GM21390 (cell line): ENCODE results near the gene ARHGAP44.

Experiments
- ATAC-seq: cut with Tn5 transposase; IDR thresholded peaks from one replicate; pipeline ENCODE4 v1.9.1; 2021; ENCODE audit not compliant: unreplicated experiment

The ARHGAP44 gene

DNA sequence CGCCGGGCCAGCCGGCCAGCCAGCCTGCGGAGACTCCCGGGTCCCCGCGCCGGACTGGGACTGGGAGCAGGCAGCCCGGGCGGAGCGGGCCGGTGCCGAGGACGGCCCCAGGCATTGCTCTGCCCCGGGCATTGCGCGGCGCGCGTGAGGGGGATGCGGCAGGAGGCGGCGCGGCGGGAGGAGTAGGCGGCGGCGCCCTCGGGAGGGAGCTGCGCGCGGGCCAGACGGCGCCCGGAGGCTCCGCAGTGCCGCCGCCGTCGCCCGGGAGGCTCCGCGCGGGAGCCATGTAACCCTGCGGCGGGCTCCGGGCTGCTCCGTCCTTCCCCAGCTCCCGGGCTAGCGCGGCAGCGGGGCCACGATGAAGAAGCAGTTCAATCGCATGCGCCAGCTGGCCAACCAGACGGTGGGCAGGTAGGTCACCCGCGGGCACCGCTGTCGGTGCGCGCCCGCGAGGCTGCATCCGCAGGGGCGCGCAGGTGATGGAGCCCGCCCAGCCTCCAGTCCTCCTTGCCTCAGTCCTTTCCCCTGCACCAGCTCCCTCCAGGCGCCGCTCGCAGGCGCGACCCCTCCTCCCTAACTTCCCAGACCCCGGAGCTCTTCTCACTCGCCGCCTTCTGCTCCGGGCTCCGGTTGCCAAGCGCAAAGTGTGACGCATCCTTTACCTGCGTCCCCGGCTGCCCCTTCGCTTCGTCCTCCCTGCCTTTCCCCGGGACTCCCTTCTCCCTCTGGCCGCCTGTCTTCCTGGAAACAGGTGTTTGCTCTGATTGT, at the start of gene ARHGAP44:
ARHGAP44 (plus strand) TSS at position 18 of the 768 bp plus-strand sequence; CDS start at position 359, 341 bp downstream.
- ATAC-seq = peak; percentile 77

DNA sequence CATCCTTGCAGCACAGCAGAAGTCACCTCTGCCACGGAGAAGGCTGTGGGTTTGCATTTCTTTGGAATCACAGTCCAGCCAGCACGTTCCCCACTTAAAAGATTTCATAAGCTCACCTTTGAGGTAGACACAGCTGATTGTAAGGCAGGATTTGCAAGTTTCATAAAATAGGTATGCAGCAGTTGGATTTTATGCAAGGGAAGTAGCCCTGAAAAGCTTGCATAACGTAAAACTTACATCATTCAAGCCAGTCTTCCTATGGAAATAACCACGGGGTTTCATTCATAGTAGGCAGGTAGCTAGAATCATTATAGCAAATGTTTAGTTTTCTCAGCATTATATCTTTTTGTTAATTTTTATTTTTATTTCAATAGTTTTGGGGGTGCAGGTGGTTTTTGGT, 49.8 kb upstream of the ARHGAP44 start:
- ATAC-seq = no peak

- ATAC-seq = no peak
Measured at GRCh38 chr17:12743046-12743445, 46.3 kb upstream of the ARHGAP44 start.

DNA sequence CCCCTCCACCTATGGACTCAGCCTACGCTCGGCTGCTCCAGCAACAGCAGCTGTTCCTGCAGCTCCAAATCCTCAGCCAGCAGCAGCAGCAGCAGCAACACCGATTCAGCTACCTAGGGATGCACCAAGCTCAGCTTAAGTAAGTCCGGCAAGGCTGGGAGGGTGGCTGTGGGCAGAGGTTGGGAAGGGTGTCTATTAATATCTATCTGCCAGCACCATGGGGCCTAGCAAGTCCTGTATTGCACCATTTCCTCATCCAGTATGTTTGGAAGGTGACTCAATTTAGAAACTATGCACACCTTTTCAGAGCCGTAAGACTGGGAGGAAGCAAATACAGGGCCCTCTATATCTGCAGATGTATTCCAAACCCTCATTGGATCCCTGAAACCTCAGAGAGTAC, 45.0 kb upstream of the ARHGAP44 start:
- no peak for ATAC-seq

GRCh38 chr17:12744786-12745185, 44.5 kb upstream of the ARHGAP44 start:
- ATAC-seq = no peak

- no peak for ATAC-seq
Measured at GRCh38 chr17:12745486-12745885, 43.8 kb upstream of the ARHGAP44 start.

DNA sequence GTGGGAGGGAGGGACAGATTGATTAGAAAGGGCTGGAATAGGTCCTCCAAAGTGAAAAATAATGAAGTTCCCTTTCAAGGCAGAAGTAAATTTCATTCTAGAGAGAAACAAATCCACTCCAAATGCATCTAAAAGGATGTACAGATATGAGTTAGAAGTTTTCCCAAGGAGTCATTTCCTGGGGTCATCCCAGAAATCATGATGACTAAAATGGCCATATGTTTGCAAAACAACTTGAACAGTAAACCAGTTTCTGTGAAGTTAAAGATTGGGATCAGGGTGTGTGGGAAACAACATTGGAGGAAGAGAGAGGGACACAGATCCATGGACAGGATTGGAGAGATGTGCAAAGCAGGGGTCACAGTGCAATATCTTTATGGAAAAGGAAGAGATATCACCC, 32.5 kb upstream of the ARHGAP44 start:
- no peak for ATAC-seq

GRCh38 chr17:12759090-12759489, 30.2 kb upstream of the ARHGAP44 start:
- no peak for ATAC-seq

DNA sequence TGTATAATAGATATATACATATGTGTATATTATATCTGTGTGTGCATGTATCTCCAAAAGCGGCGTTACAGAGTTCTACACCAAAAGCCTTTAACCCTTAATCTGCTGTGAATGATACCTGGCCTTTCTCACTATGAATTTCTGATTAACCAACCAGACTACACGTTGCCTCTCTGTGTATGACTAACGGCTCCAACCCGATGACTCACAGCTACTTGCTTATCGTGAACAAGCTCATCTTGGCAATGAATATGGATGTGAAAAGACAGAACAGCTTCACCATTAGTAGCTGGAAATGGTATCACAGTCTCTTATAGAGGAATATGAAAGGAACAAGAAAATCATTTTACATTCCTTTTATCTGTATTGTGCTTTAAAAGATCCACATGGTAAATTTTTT, 23.8 kb upstream of the ARHGAP44 start:
- no peak for ATAC-seq

DNA sequence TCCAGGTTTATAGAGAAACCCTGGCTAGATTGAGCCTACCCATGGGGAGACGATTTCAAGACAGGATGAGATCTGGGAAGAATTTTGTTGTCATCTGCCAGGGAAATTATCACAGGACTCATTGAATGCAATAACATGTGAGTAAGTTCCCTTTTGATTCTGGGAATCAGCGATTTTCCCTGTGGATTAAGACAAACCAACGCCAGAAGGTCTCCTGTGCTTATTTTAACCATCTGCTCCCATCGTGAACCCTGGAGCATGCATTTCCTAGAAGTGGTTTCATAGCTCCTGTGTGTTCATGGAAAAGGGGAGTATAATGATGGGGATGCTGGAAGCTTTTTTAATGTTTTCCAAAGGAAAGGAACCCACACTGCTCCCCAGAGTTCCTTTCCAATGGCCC, 21.0 kb upstream of the ARHGAP44 start:
- ATAC-seq = no peak

DNA sequence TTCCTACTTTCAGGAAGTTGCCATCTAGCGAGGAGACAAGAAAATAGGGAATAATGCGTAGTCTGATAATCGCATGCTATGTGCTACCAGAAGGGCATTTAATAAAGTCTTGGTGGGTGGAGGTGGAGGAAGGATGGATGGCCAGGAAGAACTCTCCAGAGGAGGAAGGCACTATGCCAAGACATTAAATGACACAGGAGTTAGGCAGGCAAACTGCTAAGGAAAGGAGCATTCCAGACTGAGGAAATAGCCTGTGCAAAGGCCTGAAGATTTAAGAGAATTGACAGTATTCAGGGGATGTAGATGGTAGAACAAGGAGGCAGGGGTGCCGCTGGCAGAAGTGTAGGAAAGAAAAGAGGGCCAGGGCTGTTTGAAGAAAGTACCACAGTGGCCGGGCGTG, 19.3 kb upstream of the ARHGAP44 start:
- ATAC-seq = no peak

- no peak for ATAC-seq
Measured at GRCh38 chr17:12773153-12773552, 16.1 kb upstream of the ARHGAP44 start.

DNA sequence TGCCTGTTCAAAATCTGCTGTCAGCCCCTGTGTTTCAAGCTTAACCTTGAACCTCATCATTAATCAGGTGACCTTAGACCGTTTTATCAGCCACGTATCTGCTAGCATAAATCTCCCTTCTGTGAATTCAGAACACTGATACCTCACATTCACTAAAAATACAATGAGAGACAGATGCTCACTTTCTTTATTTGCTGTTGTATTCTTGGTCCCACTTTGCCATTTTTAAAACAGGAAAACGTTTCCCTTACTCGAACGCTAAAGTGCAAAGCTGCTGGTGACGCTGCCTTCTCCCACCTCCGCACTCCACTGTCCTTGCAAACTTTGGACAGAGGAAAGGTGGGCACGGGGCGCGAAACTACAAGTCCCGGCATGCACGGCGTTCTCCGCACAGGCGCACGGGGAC, 220 bp upstream of the ARHGAP44 start:
- ATAC-seq = peak; percentile 90

GRCh38 chr17:12790249-12791106, 1.2 kb downstream of the ARHGAP44 start:
- ATAC-seq = no peak

DNA sequence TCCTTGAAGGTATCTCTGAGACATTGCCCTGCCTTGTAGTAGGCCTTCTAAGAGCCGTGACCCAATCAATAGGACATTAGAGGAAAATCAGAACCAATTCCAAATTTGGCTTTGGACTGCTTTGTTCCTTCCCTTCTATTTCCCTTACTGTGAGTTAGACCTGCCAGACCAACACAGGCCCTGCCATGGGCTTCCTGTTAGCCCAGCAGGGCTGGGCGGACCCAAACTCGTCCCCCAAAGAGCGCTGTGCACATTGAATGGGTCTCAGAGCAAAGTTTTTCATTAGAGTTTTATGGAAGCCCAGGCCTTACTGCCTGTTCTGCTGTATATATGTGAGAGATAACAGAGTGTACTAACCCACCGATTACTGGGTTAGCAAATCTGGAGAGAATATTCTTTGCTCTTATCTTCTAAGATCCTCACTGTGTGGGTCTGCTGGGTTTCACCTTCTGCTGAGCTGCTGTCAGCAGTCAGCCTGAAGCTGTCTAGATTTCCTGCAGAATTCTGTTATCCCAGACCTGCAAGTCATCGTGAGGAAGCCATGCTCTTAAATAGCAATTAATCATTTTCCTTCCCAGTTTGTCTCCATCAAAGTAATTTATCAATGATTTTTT, 5.7 kb downstream of the ARHGAP44 start:
- ATAC-seq = no peak

- ATAC-seq = no peak
Measured at GRCh38 chr17:12800855-12801365, 11.6 kb downstream of the ARHGAP44 start.

- ATAC-seq = no peak
Measured at GRCh38 chr17:12806630-12807029, 17.3 kb downstream of the ARHGAP44 start.

DNA sequence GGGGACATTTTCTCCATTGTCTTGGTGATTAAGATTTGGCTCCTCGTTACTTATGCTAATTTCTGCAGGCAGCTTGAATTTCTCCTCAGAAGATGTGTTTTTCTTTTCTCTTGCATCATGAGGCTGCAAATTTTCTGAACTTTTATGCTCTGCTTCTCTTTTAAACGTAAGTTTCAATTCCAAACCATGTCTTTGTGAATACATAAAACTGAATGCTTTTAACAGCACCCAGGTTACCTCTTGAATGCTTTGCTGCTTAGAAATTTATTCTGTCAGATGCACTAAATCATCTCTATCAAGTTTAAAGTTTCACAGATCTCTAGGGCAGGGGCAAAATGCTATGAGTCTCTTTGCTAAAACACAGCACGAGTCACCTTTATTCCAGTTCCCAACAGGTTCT, 19.4 kb downstream of the ARHGAP44 start:
- ATAC-seq = no peak

- ATAC-seq = no peak
Measured at GRCh38 chr17:12812877-12813276, 23.6 kb downstream of the ARHGAP44 start.

DNA sequence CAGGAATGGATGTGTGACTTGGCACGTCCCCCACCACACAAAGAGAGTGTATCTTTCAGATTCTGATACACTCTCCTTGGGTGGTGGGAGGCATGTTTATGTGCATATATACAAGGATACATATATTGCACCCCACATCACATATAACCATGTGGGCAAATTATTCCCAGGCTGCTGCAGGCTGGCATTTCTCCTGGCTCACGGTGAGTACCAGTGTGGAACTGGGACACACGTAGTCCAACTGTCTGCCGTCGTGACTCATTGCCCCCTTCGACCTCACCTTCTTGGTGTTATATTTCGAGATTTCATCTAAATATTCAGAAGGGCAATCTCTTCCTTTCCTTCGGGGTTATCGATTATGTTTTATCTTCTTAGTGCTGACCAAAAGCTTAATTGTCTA, 24.4 kb downstream of the ARHGAP44 start:
- no peak for ATAC-seq

- no peak for ATAC-seq
Measured at GRCh38 chr17:12814718-12815117, 25.4 kb downstream of the ARHGAP44 start.
